Fibroblast of the aortic adventitia (primary cell): ENCODE measurements around the gene EFNB2. TPM values are rescaled to one million over a fixed set of nuclear protein-coding genes. Genes with fewer than 3 reads are reported as not detected.

Experiments used
- DNase-seq: peaks from one replicate; pipeline ENCODE4 v3.0.0-alpha.2; 2010; ENCODE audit warnings: low read depth
- H3K4me3 ChIP-seq: 2 replicates; pipeline ENCODE4 v1.5.1; 2011; ENCODE audit warnings: low read depth, mild to moderate bottlenecking, control low read depth, low read length, moderate library complexity
- total RNA-seq: library from RNA; depleted of rRNA; stranded (reverse); fragments of >200 nt; gene quantifications from 2 replicates; pipeline ENCODE4 v1.2.3, GENCODE V29; 2012; ENCODE audit warnings: low replicate concordance
- TF ChIP-seq, protein P1 (sequence below): IDR thresholded peaks from 2 replicates; pipeline ENCODE4 v1.5.1; 2011; ENCODE audit warnings: mild to moderate bottlenecking, low read length, control low read depth, inconsistent platforms; ENCODE audit not compliant: insufficient read depth

EFNB2 gene
- total RNA-seq, 1 donor, result 5.5 TPM

DNA sequence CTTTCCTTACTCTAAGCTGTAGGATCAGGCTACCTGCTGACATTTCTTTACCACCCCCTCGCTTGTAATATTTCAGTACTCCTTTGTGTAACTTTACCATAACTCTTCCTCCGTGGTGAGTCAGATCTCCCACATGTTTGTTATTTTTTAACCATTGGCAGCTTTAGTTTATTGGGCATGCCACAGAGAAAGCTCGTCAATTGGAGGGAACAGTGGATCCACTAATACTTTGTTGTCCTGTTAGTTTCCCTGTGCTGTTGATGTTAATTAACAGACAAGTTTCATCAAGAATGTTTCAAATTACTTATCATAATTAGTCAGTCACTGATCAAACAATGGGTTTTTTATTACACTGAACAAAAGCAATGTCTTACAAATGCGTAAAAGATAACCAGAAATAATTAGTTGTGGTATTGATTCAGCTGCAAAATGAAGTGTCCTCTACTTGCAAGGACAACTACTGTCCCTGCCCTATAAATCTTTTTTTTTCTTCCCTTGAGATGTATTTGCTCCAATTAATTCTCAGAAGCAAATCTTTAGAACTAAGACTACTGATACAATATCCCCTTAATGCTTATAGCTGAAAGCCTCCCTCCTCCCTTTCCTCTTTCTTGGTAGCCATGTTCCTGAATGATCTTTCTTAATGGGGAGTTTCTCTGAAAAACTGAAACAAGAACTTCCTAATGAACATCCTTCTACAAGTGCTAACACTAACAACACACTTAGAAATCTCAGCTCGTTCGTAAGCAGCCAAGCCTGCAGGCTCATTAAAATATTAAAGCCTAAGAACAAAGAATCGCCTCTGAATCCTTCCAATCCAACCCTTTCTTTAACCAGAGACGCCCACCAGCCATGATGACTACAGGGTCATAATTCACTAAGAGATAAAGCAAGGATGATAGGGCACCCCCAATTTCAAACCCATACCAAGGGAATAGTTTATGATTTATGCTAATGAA lies 22.2 kb downstream of the EFNB2 start:
- no peak for DNase-seq

DNA sequence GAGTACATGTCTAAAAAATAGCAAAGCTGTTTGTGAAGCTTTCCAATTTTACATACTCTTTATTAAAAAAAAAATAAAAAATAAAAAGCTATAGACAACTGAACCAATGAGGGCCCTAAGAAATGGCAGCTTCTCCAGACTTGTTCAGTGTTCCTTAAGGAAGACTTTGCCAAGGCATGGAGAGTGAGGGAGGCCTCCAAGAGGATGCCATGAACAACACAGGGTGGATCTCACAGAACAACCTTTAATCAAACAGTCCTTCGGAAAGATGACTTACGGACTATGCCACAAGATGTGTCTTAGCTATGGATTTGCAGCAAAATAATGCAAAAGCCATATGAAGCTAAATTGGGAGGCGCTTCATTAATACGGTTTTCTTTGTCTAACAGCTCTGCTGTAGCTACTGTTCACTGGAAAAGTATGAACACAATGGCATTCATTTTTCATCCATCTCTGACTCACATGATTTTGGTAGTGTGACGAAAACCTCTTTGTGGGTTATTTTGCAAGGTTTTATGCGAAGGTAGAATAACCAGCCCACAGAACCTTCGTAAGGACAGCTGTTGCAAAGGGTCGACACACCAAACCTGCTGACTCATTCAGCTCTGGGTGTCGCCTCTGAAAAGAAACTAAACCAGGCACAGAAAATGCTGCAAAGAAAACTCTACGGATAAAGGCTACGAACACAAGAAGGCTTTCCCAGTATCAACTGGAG lies 27.7 kb downstream of the EFNB2 start:
- H3K4me3 ChIP-seq, result no peak overlapping the region
- TF ChIP-seq, protein P1, sequence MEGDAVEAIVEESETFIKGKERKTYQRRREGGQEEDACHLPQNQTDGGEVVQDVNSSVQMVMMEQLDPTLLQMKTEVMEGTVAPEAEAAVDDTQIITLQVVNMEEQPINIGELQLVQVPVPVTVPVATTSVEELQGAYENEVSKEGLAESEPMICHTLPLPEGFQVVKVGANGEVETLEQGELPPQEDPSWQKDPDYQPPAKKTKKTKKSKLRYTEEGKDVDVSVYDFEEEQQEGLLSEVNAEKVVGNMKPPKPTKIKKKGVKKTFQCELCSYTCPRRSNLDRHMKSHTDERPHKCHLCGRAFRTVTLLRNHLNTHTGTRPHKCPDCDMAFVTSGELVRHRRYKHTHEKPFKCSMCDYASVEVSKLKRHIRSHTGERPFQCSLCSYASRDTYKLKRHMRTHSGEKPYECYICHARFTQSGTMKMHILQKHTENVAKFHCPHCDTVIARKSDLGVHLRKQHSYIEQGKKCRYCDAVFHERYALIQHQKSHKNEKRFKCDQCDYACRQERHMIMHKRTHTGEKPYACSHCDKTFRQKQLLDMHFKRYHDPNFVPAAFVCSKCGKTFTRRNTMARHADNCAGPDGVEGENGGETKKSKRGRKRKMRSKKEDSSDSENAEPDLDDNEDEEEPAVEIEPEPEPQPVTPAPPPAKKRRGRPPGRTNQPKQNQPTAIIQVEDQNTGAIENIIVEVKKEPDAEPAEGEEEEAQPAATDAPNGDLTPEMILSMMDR, result no peak
- peak; percentile 91 for DNase-seq

More for the DNA sequence above, 22.2 kb downstream of the EFNB2 start:
- TF ChIP-seq, protein P1, result no peak
- H3K4me3 ChIP-seq, result no peak overlapping the region

DNA sequence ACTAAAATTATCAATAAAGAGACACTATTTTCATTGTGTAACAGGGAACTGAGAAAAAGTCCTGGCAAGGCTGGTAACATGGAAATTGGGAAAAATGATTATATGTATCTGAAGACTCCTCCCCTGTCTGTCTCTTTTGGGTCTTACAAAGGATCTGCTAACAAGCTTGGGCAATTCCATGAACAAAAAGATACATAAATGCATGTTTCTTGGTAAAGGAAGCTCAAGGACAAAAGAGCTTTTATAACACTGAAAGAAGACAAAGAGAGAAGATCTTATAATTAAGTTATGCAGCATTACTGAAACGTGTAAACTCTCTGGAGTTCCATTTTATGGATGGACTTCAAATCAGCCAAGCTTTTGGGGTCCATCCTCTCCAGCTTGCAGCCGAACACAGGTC lies 29.2 kb downstream of the EFNB2 start:
- no peak overlapping the region for H3K4me3 ChIP-seq
- no peak for DNase-seq
- TF ChIP-seq, protein P1, result no peak

DNA sequence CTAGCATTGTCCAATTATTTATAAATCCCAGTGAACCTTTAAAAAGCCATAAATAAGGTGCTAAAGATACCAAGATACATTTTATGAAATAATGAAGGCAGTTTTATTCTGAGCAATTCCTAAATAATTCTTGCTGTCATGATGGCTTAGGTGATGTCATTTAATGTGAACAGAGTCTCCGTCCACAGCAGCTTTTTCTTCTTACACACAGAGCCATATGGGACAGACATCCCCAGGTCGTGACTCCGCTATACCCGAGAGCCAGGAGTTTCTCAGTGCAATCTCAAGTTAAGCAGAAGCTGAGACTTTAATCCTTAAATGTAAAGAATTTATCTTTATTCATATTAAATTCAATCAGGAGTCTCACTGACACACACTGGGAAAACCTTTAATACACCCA lies 29.7 kb downstream of the EFNB2 start:
- no peak for DNase-seq
- TF ChIP-seq, protein P1, result no peak
- no peak overlapping the region for H3K4me3 ChIP-seq

DNA sequence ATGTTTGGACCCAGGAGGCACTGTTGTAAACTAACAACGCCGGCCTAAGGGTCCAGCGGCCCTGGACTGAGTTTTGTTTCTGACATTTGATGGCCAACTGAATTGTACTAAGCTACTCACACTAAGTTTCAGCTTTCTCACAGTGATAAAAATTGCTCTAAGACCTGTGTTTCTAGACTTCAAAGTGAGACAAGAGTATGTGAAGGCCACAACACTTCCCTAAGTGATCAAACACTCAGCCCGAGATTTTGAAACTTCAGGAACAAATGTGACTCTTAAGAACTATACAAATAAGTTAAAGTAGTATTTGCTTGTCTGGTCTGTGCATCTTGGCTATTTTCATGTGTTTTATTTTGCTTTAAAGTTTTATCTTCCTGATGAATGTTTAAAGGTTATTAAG lies 30.2 kb downstream of the EFNB2 start:
- no peak overlapping the region for H3K4me3 ChIP-seq
- TF ChIP-seq, protein P1, result no peak
- no peak for DNase-seq

DNA sequence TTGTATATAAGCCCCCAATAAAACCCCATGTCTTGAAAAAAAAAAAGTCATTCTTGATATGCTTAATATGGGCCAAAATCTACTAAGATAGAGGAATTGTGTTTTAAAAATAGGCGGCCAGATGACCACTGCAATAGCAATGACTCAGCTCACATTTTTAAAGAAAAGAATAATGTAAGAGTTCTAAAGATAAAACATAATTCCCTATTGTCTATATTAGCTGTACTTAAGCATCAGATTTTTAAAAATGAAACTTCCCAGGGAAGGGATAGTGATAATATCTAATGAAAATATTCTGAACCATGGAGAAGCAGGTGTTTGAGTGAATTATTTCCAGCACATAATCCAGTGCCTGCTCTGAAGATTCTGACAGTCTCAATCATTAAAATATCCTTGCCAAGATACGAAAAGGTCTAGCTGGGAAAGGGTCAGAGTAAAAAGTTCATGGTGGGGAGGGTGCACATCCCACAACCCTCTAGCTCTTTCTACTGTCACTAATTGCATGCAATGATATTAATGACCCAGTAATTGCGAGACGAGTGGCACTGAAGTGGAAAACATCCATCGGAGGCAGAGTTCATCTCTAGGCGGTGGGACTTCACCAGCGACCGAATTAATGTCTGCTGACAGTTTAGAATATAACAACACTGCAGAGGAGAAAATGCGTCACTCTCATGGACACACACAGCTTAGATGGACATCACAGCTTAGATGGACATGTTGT lies 31.6 kb downstream of the EFNB2 start:
- peak; percentile 65 for DNase-seq
- TF ChIP-seq, protein P1, result no peak
- no peak overlapping the region for H3K4me3 ChIP-seq
